Thymus (tissue), 11 donors: ENCODE data around the gene SLCO4A1. TPM values are rescaled to one million over a fixed set of nuclear protein-coding genes. Genes with fewer than 3 reads are reported as not detected.

Experiments used
- DNase-seq, 9 donors: peaks; one replicate each; pipeline ENCODE4 v3.0.0-alpha.2; 2013; ENCODE audit warnings: low spot score in 9 of 9, low read depth in 6 of 9, missing footprints in 1 of 9
- H3K27ac ChIP-seq, 2 donors: one replicate each; pipeline ENCODE4 v1.5.1; 2013; ENCODE audit warnings: control low read depth in 1 of 2, low read depth in 1 of 2, low read length in 1 of 2, mild to moderate bottlenecking in 1 of 2, moderate library complexity in 1 of 2
- H3K27me3 ChIP-seq, 2 donors: one replicate each; pipeline ENCODE4 v1.5.1; 2013; ENCODE audit warnings: low read length in 1 of 2; ENCODE audit not compliant: control insufficient read depth in 2 of 2, insufficient read depth in 1 of 2
- H3K36me3 ChIP-seq, 2 donors: one replicate each; pipeline ENCODE4 v1.5.1; 2013; ENCODE audit warnings: low read length in 1 of 2, mild to moderate bottlenecking in 1 of 2, moderate library complexity in 1 of 2; ENCODE audit not compliant: control insufficient read depth in 2 of 2, insufficient read depth in 2 of 2
- H3K4me1 ChIP-seq, 2 donors: one replicate each; pipeline ENCODE4 v1.5.1; 2013; ENCODE audit warnings: low read length in 2 of 2; ENCODE audit not compliant: control insufficient read depth in 2 of 2, insufficient read depth in 2 of 2
- H3K4me3 ChIP-seq, 2 donors: one replicate each; pipeline ENCODE4 v1.5.1; 2013; ENCODE audit warnings: low read length in 2 of 2, control low read depth in 1 of 2, mild to moderate bottlenecking in 1 of 2
- H3K9me3 ChIP-seq, 2 donors: one replicate each; pipeline ENCODE4 v1.5.1; 2013; ENCODE audit warnings: low read length in 1 of 2, mild to moderate bottlenecking in 1 of 2; ENCODE audit not compliant: control insufficient read depth in 2 of 2, insufficient read depth in 1 of 2
- WGBS: extraction: QIAGEN DNeasy Blood & Tissue Kit; methylation state at CpG from one replicate; pipeline ENCODE4 v1.1.7; 2013; 5-methylcytosine and 5-hydroxymethylcytosine counted together
- polyA plus RNA-seq: library from polyadenylated mRNA; stranded (reverse); fragments of 200-250 nt; gene quantifications from one replicate; pipeline ENCODE4 v1.2.3, GENCODE V29; 2013
- total RNA-seq: library from RNA; stranded (reverse); fragments of 120-200 nt; gene quantifications from one replicate; pipeline ENCODE4 v1.2.4, GENCODE V29; 2013
- donor health status: healthy.

The SLCO4A1 gene
- total and polyA plus RNA-seq, 2 donors = 3.4 to 13.4 TPM

DNA sequence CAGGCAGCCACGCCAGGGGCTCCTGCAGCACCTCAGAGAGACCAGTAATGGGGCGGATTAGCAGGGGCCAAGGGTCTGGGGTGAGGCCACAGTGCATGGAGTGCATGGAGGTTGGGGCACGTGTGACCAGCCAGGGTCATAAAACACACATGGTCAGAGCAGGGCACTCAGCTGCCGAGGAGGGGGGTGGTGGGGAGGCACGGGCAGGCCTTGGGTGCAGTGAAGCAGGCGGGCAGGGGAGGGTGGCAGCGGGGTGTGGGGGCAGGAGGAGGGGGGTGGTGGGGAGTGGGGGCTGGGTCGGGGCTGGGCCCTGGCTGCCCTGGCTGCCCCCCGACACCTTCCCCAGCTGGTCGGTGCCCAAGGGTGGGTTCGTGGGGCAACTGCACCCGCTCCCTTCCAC lies 42.7 kb downstream of the SLCO4A1 start:
- peaks cover 0 to 4% of the 10 kb centered on the region in 2 donors for H3K9me3 ChIP-seq
- H3K27ac ChIP-seq = no peak overlapping the region
- whole genome bisulfite sequencing = 84% methylated on average over 12 of the region's 12 CpGs
- H3K4me3 ChIP-seq = no peak overlapping the region
- peaks cover 0 to 12% of the 10 kb centered on the region in 2 donors for H3K4me1 ChIP-seq
- H3K27me3 ChIP-seq = peaks cover 0 to 15% of the 10 kb centered on the region in 2 donors
- no peak for DNase-seq
- no peaks in the 10 kb centered on the region for H3K36me3 ChIP-seq

DNA sequence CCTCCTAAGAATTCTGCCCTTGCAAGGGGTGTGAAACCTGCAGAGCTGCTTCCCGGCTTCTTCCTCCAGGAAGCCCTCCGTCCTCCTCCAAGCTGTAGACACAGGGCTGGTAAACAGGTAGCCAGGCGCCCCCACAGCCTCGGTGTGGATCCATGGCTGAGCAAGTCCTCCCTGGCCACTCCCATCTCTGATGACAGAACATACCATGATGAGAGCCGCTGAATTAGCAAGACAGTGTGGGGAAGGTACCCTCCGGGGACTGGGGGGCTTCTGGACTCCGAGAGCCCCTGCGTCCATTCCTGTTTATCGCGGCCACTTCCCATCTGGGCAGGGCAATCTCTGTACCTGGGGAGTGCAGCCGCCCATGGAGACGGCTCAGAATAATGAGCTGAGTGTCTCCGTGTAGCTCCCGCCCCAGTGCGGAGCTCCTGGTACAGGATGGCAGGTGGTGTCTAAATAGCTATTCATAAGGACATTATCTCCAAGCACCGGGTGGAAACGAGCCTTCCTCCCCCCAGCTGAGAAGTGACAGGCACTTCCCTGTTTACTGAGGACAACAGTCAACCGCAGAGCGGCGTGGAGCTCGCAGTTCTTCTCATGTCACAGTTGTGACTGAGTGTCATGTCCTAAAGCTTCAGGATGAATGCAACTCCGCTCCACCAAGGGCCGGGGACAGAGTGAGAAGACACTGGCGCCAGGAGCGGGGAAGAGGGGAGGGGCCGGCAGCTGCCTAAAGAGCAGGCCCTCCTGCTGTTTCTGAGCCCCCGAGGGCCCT lies 43.7 kb downstream of the SLCO4A1 start:
- peak in 3 of 9 donors; percentile 32 to 53 (median 37) for DNase-seq
- Histone ChIP-seq H3K4me3 (no peak overlapping the region), H3K27ac (no peak overlapping the region), H3K9me3 (no peaks in the 10 kb centered on the region), H3K27me3 (peaks cover 0 to 15% of the 10 kb centered on the region in 2 donors), H3K4me1 (peaks cover 0 to 12% of the 10 kb centered on the region in 2 donors), H3K36me3 (no peaks in the 10 kb centered on the region)
- 14% methylated on average over 27 of the region's 27 CpGs for WGBS

GRCh38 chr20:62686869-62687830 lies 44.8 kb downstream of the SLCO4A1 start:
- H3K27me3 ChIP-seq = peaks cover 0 to 16% of the 10 kb centered on the region in 2 donors
- WGBS = 97% methylated on average over 37 of the region's 37 CpGs
- peaks cover 0 to 12% of the 10 kb centered on the region in 2 donors for H3K4me1 ChIP-seq
- H3K27ac ChIP-seq = no peak overlapping the region
- H3K9me3 ChIP-seq = no peaks in the 10 kb centered on the region
- no peak overlapping the region for H3K4me3 ChIP-seq
- no peaks in the 10 kb centered on the region for H3K36me3 ChIP-seq
- DNase-seq = no peak

DNA sequence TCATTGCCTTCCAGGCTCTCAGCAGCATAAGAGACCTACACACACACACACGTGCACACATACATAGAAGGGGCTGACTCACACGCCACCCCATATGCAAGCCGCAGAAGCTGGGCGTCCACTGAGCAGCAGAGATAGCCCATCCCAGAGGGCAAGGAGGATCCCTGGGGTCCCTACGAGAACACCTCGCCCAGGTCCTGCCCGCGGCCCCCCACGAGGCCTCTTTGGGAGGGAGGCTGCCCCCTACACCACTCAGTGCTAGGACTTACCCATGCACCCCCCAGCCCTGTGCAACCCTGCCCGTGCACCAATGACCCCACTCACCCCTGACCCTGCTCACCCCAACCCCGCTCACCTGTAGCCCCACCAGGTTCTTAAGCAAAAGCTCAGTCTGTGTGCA lies 45.8 kb downstream of the SLCO4A1 start:
- H3K4me1 ChIP-seq = peaks cover 0 to 12% of the 10 kb centered on the region in 2 donors
- H3K9me3 ChIP-seq = no peaks in the 10 kb centered on the region
- DNase-seq = no peak
- WGBS = 98% methylated on average over 11 of the region's 11 CpGs
- peaks cover 0 to 16% of the 10 kb centered on the region in 2 donors for H3K27me3 ChIP-seq
- no peaks in the 10 kb centered on the region for H3K36me3 ChIP-seq
- no peak overlapping the region for H3K4me3 ChIP-seq
- H3K27ac ChIP-seq = no peak overlapping the region

DNA sequence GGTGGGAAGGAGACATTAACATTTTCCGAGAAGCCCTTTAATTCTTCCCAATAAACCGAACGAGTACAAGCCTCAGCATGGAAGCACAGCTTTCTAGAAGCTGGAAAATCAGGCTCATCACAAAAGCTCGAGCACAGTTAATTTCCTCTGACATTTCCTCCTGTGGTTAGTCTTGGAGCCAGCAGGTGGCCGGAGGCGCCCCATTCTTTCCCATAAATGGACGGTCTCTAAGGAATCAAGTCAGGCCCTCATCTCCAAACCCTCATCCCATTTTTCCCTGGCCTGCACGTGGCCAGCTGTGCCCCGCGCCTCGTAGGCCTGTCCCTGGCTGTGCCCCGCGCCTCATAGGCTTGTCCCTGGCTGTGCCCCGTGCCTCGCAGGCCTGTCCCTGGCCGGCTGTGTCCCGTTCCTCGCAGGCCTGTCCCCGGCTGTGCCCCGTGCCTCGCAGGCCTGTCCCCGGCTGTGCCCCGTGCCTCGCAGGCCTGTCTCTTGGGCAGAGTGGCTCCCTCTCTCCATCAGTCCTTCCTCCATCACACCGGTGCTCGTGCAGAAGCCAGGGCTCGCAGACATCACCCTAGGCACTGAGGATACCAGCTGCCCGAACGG lies 46.7 kb downstream of the SLCO4A1 start:
- peaks cover 0 to 12% of the 10 kb centered on the region in 2 donors for H3K4me1 ChIP-seq
- no peak for DNase-seq
- no peak overlapping the region for H3K27ac ChIP-seq
- no peaks in the 10 kb centered on the region for H3K9me3 ChIP-seq
- no peak overlapping the region for H3K4me3 ChIP-seq
- H3K36me3 ChIP-seq = no peaks in the 10 kb centered on the region
- peaks cover 0 to 22% of the 10 kb centered on the region in 2 donors for H3K27me3 ChIP-seq
- 81% methylated on average over 29 of the region's 29 CpGs for whole genome bisulfite sequencing

GRCh38 chr20:62689861-62690260 lies 47.6 kb downstream of the SLCO4A1 start:
- Histone ChIP-seq H3K4me1 (peaks cover 0 to 12% of the 10 kb centered on the region in 2 donors), H3K27ac (no peak overlapping the region), H3K4me3 (no peak overlapping the region), H3K36me3 (no peaks in the 10 kb centered on the region), H3K9me3 (peaks cover 0 to 3% of the 10 kb centered on the region in 2 donors), H3K27me3 (peaks cover 0 to 25% of the 10 kb centered on the region in 2 donors)
- WGBS = 95% methylated on average over 17 of the region's 17 CpGs
- no peak for DNase-seq

- WGBS = 97% methylated on average over 17 of the region's 17 CpGs
- Histone ChIP-seq H3K4me3 (no peak overlapping the region), H3K36me3 (no peaks in the 10 kb centered on the region), H3K4me1 (peaks cover 0 to 12% of the 10 kb centered on the region in 2 donors), H3K9me3 (peaks cover 0 to 3% of the 10 kb centered on the region in 2 donors), H3K27ac (no peak overlapping the region), H3K27me3 (peaks cover 0 to 25% of the 10 kb centered on the region in 2 donors)
- no peak for DNase-seq
These were observed 48.0 kb downstream of the SLCO4A1 start for GRCh38 chr20:62690261-62690820.

GRCh38 chr20:62691487-62691886 lies 49.2 kb downstream of the SLCO4A1 start:
- no peak for DNase-seq
- 85% methylated on average over 15 of the region's 15 CpGs for WGBS
- H3K4me3 ChIP-seq = no peak overlapping the region
- H3K36me3 ChIP-seq = no peaks in the 10 kb centered on the region
- H3K9me3 ChIP-seq = peaks cover 0 to 3% of the 10 kb centered on the region in 2 donors
- peaks cover 0 to 13% of the 10 kb centered on the region in 2 donors for H3K27me3 ChIP-seq
- peaks cover 0 to 8% of the 10 kb centered on the region in 2 donors for H3K4me1 ChIP-seq
- no peak overlapping the region for H3K27ac ChIP-seq
